GM19238 (cell line): Measurements from ENCODE around the gene SDC3.

ENCODE experiments used
- DNase-seq: peaks from one replicate; pipeline ENCODE4 v3.0.0; 2011; ENCODE audit warnings: low spot score; ENCODE audit not compliant: insufficient read length

SDC3 gene

DNA sequence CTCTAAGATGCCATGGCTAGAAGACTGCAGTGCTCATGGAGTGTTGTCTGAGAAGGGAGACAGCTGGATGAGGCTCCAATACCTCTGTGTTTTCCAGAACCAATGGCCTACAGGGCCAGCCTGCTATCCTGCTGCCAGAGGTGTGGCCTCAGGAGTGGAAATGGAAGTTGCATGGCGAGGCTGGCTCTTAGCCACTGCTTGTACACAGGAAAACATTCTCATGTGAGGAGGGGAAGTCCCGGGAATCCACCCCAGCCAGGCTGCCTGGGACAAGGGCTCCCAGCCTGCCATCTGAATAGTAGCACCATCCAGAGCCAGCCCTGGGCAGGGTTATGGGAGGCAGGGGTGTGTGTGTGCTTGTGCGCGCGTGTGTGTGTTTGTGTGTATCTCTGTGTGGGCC, 56.5 kb downstream of the SDC3 start:
- no peak for DNase-seq

DNA sequence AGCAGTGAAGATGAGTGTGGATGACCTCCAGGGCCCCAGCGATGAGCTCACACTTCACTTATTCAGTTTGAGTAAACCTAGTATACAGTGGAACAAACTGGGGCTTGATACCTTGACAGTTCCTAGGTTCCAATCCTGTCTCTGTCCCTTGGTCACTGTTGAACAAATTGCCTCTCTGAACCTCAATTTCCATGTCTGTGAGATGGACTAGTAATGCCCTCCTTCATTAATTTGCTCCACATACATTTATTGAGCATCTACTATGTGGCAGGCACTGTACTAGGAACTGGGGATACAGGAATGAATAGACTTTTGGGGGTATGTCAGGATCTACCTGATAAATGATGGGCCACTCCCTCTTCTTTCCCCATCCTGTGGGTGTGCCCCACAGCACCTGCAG, 57.3 kb downstream of the SDC3 start:
- no peak for DNase-seq

DNA sequence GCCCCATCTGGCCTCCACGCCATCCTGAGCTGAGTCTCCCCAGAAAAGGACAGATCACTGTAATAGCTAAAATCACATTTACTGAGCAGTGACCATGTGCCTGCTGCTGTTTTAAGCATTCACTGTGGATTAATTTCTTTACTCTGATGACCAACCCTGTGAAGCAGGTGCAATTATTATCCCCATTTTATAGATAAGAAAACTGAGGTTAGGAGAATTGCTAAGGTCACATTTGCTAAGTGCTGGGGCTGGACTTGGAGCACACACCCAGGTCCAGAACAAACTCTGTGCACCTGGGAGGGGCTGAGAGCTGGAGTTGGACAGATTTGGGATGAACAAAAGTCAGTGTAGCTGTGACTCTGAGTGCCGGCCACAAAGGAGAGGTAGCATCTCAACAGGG, 58.0 kb downstream of the SDC3 start:
- no peak for DNase-seq

DNA sequence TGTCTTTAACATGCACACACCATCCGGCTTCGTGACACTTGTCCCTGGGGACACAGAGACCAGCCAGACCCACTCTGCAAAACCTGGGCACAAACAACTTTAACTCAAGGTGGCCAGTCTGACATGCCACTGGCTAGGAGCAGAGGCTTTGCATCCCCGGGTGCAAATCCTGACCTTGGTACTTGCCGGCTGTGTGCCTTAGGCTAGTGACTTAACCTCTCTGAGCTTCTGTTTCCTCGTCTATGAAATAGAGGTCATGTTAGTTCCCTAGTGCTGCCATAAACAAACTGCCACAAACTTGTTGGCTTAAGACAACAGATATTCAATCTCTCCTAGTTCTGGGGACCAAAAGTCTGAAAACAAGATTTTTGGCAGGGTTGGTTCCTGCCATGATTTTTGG, 60.4 kb downstream of the SDC3 start:
- no peak for DNase-seq

DNA sequence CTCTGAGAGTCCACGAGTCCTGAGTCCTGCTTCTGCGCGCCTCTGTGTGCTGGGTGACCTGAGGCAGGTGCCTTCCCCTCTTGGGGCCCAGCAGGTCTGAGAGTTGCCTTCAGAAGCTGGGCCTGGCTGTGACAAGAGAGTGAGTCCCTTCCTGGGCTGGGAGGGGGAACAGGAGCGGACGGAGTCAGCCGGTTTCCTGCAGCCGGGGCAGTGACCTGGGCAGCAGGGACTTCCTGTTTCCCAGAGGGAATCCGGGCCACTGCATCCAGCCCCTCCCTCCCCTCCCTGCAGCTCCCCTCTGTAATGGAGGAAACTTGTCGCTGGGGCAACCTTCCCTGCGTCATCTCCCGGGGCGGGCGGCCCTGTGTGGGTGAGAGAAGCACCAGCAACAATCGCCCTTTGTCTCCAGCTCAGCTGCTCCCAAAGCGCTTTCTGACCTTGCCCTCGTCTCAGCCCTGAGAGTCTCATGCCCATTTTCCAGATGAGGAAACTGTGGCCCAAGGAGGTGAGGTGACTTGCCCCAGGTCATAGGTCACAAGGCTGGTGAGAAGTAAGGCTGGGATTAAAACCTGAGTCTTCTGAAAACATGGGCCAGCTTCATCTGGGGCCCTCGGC, 61.1 kb downstream of the SDC3 start:
- DNase-seq, result no peak

DNA sequence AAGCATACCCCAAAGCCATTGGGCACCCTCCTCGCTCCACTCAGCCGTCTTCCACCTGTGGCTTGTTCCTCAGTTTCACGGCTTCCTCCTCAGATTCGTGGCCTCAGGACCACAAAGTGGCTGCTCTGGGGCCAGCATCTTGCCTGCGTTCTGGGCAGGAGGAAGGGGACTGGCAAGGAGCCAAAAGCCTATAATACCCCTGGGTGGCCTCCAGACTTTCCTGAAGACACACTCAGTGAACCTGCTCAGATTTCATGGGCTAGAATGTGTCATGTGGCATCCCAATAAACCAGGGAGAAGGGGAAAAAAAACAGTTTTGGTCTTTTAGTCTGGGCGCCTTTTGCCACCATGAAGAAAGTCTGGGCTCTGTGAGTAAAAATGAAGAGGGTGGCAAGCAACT, 62.0 kb downstream of the SDC3 start:
- no peak for DNase-seq

DNA sequence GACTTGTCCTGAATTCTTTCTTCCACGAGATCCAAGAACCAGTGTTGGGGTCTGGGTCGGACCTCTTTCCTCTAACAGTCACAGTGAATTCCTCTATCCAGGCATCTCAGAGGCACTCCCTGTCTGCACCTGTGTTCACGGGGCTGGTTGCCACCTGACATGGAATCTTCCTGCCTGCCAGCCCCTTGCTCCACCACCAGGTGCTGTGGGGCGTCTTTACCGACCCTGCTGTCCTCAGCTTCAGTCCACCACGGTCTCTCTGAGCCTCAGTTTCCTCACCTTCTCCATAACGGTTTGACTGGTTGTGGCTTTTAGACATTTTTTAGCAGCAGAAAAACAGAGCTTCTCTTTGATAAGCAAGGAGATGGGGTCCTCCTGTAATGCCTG, 62.7 kb downstream of the SDC3 start:
- no peak for DNase-seq

DNA sequence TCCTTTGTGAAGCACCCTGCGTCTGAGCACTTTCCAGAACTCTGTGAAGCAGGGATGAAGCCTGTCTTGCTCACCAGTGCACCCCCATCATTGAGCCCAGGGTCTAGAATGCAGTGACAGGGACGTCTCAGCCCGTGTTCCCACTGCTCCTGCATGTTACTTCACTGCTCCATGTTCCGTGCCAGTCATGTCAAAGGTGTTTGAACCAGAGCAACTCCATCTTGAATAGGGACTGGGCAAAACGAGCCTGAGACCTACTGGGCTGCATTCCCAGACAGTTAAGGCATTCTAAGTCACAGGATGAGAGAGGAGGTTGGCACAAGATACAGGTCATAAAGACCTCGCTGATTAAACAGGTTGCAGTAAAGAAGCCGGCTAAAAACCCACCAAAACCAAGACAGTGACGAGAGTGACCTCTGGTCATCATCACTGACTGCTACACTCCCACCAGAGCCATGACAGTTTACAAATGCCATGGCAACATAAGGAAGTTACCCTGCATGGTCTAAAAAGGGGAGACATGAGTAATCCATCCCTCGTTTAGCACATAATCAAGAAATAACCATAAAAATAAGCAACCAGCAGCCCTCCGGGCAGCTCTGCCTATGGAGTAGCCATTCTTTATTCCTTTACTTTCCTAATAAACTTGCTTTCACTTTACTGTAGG, 63.2 kb downstream of the SDC3 start:
- DNase-seq, result no peak

DNA sequence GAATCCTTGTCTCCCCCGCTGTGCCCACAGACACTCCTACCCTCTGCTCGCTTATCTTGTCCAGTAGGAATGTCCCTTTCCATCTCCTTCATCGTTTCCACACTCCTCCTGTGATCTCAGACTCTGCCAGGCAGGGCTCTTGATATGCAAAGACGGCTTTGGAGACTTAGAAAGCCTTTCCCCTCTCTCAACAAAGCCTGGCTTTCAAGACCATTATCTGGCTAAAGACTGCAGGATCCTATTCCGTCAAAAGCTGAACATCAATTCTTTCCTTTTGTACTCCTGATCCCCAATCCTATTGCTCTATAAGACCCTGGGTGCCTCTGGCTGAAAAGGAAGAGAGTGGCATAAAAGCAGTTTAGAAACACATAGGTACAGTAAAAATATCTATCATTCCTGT, 63.9 kb downstream of the SDC3 start:
- no peak for DNase-seq

DNA sequence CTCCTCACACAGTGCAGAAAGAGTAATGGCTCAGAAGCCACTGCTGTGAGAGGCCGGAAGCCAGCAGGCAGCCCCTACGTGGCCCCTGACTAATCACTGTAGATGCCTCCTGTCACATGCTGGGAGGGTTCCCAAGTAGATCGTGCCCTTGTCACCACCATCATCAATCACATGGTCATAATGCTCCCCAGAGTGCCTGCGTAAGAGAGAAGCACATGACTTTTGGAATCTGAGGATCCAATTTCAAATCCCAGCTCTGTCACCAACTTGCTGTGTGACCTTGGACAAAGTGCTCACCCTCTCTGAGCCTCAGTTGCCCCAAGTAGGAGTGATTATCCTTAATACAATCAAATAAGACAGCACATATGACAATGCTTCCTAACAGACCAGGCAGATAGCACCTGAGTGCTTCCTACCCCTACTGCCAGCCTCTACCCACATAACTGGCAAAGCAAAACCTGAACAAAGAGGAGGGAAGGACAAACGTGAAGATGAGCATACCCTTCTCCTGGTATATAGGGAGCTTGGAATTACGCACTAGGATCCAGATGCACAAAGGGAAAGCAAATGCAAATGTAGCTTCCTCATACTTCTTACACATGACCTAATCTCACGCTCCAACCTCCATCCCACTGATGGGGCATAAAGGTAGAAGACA, 65.7 kb downstream of the SDC3 start:
- no peak for DNase-seq

DNA sequence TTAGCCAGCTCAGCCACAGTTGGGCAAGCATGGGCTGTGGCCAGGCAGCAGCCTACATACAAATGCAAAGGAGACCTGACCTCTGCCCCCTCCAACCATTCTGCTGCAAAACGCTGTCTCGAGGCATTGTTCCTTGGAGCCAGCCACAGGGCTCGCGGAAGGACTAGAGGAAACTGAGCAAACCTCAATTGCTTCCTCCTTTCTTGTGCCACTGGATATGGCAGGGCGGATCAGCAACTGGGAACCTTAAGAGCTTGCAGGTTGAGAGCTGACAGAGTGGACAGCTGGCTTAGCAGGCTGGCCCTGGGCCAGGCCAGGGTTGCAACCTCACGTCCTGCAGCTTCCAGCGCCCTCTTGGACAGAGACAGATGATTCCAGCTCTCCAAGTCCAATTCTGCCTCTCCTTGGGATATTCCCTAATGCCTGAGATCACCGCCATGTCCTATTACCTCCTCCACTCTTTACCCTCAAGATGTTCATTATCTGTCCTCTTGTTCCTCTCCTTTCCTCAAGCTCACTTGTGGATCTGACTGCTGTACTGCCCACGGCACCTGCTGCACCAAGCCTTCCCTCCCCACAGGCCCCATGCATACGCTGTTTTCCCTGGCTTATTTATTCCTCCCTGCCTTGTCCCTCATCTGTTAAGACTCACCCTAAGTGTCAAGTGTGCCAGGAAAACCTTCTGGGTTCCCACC, 67.5 kb downstream of the SDC3 start:
- no peak for DNase-seq

DNA sequence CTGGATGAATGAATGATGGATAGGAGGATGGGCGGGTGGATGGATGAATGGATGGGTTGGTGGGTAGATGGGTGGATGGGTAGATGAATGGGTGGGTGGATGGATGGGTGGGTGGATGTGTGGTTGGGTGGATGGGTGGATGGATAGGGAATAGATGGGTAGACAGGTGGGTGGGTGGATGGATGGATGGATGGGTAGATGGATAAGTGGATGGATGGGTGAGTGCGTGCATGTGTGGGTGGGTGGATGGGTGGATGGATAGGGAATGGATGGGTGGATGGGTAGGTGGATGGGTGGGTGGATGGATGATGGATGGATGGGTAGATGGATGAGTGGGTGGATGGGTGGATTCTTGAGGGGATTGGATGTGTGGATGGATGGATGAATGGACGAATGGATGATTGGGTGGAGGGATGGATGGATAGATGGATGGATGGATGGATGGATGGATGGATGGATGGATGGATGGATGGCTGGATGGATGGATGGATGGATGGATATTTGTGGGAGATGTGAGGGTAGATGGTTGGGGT, 68.7 kb downstream of the SDC3 start:
- no peak for DNase-seq

DNA sequence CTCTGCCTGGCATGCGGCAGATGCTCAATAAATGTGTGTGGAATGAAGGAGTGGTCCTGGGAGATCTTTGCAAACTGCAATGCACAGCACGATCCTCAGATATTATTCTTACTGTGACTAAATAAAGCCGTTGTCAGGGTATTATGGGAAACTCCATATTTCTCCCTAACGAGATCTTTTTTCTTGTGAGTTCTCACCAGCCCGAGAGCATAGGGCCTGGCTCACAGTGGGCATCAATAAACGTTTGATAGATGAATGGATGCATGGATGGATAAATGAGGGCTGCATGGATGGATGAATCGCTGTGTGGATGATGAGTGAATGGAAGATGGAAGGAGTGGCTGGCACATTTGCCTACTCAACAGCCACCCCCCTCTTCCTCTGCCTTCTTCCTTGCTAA, 69.6 kb downstream of the SDC3 start:
- no peak for DNase-seq

DNA sequence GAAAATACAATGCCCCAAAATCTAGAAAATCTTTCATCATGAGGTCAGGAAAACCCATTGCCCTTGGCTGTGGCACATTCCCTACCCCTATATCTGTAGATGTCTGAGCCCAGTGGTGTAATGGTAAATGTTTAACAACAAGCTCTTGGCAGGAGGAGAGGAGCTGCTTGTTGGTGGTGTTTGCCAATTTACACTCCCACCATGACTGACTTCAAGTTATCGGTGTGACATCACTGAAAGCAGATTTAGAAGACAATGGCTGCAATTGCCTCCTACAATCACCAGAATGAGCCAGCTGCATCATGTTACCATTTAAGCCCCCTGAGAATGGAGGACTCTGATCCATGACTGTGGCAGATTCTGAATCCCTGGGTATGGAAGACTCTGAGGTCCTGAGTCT, 70.9 kb downstream of the SDC3 start:
- DNase-seq, result no peak

DNA sequence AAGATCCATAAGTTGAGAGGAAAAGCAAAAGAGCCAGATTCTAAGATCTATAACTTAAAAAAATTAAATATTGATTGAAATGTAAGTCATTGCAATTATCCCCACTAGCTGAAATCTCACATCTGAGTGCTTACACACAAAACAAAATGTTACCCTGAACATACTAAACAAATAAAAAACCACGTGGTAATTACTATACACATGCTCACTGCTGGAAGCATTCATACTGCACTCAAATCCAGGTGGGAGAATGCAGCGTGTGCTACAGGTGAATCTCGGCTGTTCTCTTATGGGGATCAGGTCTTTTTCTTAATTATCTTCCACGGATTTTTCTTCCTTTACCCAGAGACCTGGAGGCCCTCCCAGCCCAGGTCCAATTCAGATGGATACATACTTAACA, 74.3 kb downstream of the SDC3 start:
- no peak for DNase-seq

DNA sequence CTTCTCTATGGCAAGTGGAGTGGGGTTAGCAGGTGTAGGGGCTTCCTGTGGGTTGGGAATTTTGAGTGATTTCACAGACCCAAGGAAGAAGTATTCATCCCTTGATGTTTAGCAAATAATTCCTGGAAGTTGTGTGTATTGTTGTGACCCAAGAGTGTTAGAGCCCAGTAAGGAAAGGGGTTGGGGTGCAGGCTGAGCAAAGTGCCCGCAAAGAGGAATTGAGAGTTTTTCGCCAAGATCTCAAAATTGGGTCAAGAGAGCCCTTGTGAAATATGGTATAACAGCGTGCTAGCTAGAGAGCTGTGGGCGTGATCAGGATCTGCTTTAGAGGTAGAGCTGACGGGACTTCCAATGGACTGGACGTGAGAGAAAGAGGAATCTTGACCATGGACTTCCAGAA, 78.0 kb downstream of the SDC3 start:
- no peak for DNase-seq

DNA sequence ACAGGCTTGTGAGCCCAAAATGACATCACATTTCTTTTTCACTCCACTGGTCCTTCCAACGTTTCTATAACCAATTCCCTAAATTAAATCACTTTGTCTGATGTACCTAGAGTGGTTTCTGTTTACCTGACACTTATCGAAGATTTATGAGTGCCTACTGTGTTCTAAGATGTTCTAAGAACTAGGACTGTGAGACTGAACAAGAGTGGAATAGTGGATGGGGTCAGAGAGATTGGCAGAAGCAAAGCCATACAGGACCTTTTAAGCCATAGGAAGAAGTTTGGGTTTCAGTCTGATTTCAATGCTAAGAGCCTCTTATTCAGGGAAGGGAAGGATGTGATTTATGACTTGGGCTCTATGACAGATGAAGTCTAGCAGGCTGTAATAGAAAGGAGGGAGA, 78.7 kb downstream of the SDC3 start:
- DNase-seq, result no peak

DNA sequence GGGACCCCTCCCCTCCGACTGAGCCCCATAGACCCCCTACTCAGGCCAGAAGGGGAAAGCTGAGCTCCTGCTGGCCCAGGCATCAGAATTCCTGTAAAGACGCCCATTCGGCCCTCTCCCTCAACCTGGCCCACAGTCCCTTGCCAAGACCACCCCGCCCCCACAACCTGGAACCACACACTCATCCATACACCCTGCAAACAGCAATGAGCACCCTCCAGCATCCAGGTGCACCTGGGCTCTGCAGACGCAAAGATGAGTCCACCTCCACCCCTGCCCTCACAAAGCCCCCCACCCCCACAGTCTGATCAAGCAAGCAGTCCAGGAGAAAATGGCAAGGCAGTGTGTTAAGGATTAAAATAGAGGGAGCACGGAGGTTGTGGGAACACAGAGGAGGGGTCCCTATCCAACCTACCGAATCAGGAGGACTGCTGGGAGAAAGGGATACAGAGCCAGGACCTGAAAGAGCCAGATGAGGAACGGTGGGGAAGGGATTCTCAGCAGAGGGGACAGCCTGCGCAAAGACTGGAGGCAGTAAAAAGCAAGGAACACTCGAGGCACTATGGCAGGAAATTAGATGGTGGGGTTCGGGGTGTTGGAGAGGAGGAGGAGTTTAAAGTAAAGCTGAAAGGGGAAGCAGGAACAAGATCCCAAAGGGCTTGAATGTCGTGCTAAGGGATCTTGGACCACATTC, 83.7 kb downstream of the SDC3 start:
- DNase-seq, result no peak

DNA sequence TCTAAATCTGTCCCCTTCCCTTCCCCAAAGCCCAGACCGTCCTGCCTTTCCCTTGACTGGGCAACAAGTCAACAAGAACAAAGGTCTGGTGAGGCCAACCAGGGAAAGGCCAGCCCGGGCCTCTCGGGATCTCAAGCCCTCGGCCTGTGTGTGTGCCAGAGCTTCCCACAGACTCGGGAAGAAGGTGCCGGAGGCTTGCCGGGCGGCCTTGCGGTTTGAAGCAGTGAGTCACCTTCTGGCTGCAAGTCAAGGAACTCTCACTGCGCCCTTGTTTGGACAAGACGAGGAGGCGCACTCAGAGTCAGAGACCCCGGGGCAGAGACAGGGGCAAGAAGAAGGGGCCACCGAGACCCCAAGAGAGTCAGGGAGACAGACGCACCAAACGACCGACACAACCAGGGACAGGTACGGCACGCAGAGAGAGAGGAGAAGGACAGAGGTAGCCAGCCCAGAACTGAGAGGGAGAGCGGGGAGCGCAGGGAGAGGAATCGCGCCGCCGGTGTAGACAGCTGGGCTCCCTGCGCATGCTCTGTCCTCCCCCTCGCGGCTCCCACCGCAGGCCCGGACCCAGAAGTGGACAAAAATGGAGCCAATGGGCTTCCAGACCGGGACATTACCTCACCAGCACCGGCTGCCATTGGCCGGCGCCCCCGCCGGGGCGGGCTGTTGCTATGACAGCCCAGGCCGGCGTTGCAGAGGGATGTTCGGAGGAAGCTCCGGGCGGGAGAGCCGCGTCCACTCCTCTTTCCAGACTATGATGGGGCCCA, 84.4 kb downstream of the SDC3 start:
- peak; percentile 95 for DNase-seq

DNA sequence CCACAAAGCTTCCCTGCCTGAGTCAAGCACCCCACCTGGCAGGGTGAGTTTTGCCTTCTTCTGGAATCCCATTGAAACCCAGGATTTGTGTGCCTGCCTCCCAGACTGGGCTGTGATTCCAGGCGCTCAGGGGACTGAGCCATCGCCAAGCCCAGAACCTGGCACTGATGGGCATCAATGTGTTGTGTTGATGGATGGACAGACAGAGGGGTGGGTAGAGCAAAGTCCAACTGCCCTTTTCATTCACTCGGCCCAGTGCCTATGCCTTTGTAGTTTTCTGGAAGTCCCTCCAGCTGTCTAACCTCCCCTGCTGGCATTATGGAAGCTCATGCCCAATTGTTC, 85.0 kb downstream of the SDC3 start:
- DNase-seq, result no peak

DNA sequence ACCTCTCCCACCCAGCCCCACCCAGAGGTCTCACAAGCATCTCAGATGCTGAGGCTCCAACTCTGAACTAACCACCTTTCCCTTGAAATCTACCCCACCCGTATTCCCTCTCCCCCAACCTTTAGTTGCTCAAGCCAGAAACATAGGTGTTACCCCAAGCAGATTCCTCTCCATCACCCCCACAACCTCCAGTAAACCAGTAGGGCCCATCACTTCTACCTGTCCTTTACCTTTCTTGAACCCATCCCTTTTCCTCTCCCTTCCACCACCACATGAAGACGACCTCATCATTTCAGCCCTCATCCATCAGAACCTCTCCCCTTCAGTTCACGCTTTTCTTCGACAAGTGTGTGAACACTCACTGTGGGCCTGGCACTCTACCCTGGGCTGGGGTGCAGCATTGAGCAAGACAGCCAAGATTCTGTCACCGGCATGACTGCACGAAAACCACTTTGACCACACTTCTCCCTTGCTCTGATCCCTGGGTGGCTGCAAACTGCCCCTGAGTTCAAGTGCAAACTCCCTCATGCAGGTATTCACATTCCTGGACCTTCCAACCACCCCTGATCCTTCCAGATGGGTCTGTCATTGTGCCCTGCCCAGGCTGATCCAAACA, 85.5 kb downstream of the SDC3 start:
- no peak for DNase-seq
